ENCODE results near the gene GLIPR1. TPM values are rescaled to one million over a fixed set of nuclear protein-coding genes. Genes with fewer than 3 reads are reported as not detected.
"Not testable (repeated sequence)": the region's sequence is repeated elsewhere in the genome, so short reads cannot be mapped to it uniquely, and the experiment has no call there.

The GLIPR1 gene
- total RNA-seq, 1 donor from 2014 or later, result 0.60 TPM

- peak; percentile 98 to 100 for DNase-seq (ENCODE audit: low read depth in 2 of 2)
These were observed 30.8 kb downstream of the GLIPR1 start, which contains the start of gene KRR1 for GRCh38 chr12:75511116-75512048. Gene KRR1, minus strand, starts transcription at chr12:75511609. Its CDS starts 12 bp downstream, at chr12:75511597.

- DNase-seq (ENCODE audit: low read depth in 2 of 2), result not testable (repeated sequence)
These were observed 40.7 kb downstream of the GLIPR1 start for GRCh38 chr12:75521224-75521623.

GRCh38 chr12:75522124-75522523 is 41.6 kb downstream of the GLIPR1 start:
- DNase-seq (ENCODE audit: low read depth in 2 of 2), result not testable (repeated sequence)

GRCh38 chr12:75525263-75525662 is 44.7 kb downstream of the GLIPR1 start:
- DNase-seq (ENCODE audit: low read depth in 2 of 2), result peak in 1 of 2 donors; percentile 15

GRCh38 chr12:75526655-75527511 is 46.3 kb downstream of the GLIPR1 start:
- peak; percentile 74 to 80 for DNase-seq (ENCODE audit: low read depth in 2 of 2)

- no peak for DNase-seq (ENCODE audit: low read depth in 2 of 2)
These were observed 47.7 kb downstream of the GLIPR1 start for GRCh38 chr12:75528272-75528671.

GRCh38 chr12:75528692-75529091 is 48.1 kb downstream of the GLIPR1 start:
- DNase-seq (ENCODE audit: low read depth in 2 of 2), result no peak

GRCh38 chr12:75529316-75529715 is 48.8 kb downstream of the GLIPR1 start:
- no peak for DNase-seq (ENCODE audit: low read depth in 2 of 2)

- no peak for DNase-seq (ENCODE audit: low read depth in 2 of 2)
These were observed 49.3 kb downstream of the GLIPR1 start for GRCh38 chr12:75529826-75530225.

- DNase-seq (ENCODE audit: low read depth in 2 of 2), result no peak
These were observed 52.7 kb downstream of the GLIPR1 start for GRCh38 chr12:75533239-75533638.

GRCh38 chr12:75539889-75540288 is 59.3 kb downstream of the GLIPR1 start:
- DNase-seq (ENCODE audit: low read depth in 2 of 2), result no peak

GRCh38 chr12:75542942-75543341 is 62.4 kb downstream of the GLIPR1 start:
- DNase-seq (ENCODE audit: low read depth in 2 of 2), result peak in 1 of 2 donors; percentile 15

GRCh38 chr12:75543529-75543928 is 63.0 kb downstream of the GLIPR1 start:
- DNase-seq (ENCODE audit: low read depth in 2 of 2), result no peak

GRCh38 chr12:75545636-75546035 is 65.1 kb downstream of the GLIPR1 start:
- no peak for DNase-seq (ENCODE audit: low read depth in 2 of 2)

GRCh38 chr12:75548879-75549278 is 68.3 kb downstream of the GLIPR1 start:
- no peak for DNase-seq (ENCODE audit: low read depth in 2 of 2)

- DNase-seq (ENCODE audit: low read depth in 2 of 2), result no peak
These were observed 69.4 kb downstream of the GLIPR1 start for GRCh38 chr12:75549989-75550388.

- DNase-seq (ENCODE audit: low read depth in 2 of 2), result peak; percentile 58 to 97
These were observed 70.1 kb downstream of the GLIPR1 start for GRCh38 chr12:75550401-75551240.

GRCh38 chr12:75551477-75551876 is 70.9 kb downstream of the GLIPR1 start:
- DNase-seq (ENCODE audit: low read depth in 2 of 2), result no peak

GRCh38 chr12:75553398-75553797 is 72.8 kb downstream of the GLIPR1 start:
- DNase-seq (ENCODE audit: low read depth in 2 of 2), result no peak
